ENCODE results near the gene SLC9A7. TPM values are rescaled to one million over a fixed set of nuclear protein-coding genes. Genes with fewer than 3 reads are reported as not detected.
"Not testable (repeated sequence)": the region's sequence is repeated elsewhere in the genome, so short reads cannot be mapped to it uniquely, and the experiment has no call there.

Gene SLC9A7
- total and polyA plus RNA-seq, 2 experiments from 2014 or later = 2.5 to 15.4 TPM

DNA sequence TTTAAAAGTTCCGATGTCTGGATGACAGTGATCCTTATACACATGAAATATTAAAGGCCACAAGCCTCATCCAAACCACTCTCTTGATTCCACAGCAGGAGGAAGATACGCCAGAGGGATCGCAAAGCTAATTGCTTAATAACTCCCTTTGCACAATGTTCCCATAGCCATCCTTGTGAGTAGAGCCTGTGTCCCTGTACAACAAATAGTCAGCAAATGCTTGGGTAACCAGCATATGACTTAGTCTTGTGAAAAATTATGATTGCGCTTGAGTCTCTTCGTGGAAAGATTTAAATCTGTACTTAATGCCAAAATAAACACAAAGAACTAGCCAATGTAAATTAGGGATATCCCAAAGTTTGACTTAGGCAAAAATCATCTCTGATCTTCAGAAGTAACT lies 31.5 kb downstream of the SLC9A7 start:
- H3K27me3 Mint-ChIP-seq (ENCODE audit: insufficient read depth, low read depth, poor library complexity) = peaks cover 3% of the 10 kb centered on the region
- no peak overlapping the region for H2AFZ ChIP-seq
- H3F3A ChIP-seq (replicated peaks; ENCODE audit: low read depth) = no peaks in the 10 kb centered on the region
- no peaks in the 10 kb centered on the region for H3K27me3 ChIP-seq (ENCODE audit: insufficient read depth)
- H3K4me1 Mint-ChIP-seq = peaks cover 7% of the 10 kb centered on the region
- no peaks in the 10 kb centered on the region for H3K36me3 Mint-ChIP-seq (ENCODE audit: low read depth)
- no peak overlapping the region for H3K4me2 ChIP-seq
- no peak overlapping the region for H3K4me3 Mint-ChIP-seq
- no peaks in the 10 kb centered on the region for H3K4me1 ChIP-seq (ENCODE audit: insufficient read depth)
- H3K9me2 ChIP-seq (ENCODE audit: insufficient read depth) = no peaks in the 10 kb centered on the region
- H3K79me2 ChIP-seq (replicated peaks; ENCODE audit: insufficient read depth) = peaks cover 10% of the 10 kb centered on the region; the same call in 1 of the 2 replicates
- H3K27ac Mint-ChIP-seq = no peak overlapping the region
- H3K9me3 Mint-ChIP-seq = no peaks in the 10 kb centered on the region
- TF ChIP-seq STAT1 (IDR thresholded peaks at IDR 0.05; ENCODE audit: unreplicated experiment) (no peak), ZNF114 (CRISPR knock-in tag; IDR thresholded peaks at IDR 0.05) (no peak), ETS1 (IDR thresholded peaks at IDR 0.05) (no peak), NANOG (IDR thresholded peaks at IDR 0.05; ENCODE audit: borderline replicate concordance) (no peak)
- no peak overlapping the region for H3K4me3 ChIP-seq
- no peaks in the 10 kb centered on the region for H4K20me1 ChIP-seq (replicated peaks; ENCODE audit: insufficient read depth)
- ATAC-seq (no peak), DNase-seq (ENCODE audit: low spot score) (no peak)
- no peaks in the 10 kb centered on the region for H3K36me3 ChIP-seq (ENCODE audit: insufficient read depth)
- H3K27ac ChIP-seq (ENCODE audit: low read depth) = no peak overlapping the region

- H3K27me3 Mint-ChIP-seq (ENCODE audit: insufficient read depth, low read depth, poor library complexity); H3K36me3 Mint-ChIP-seq (ENCODE audit: low read depth); H2AFZ ChIP-seq; H3K36me3 ChIP-seq (ENCODE audit: insufficient read depth); H3K4me3 ChIP-seq; H3K9me3 Mint-ChIP-seq; H3K27ac ChIP-seq (ENCODE audit: low read depth); H3K4me1 ChIP-seq (ENCODE audit: insufficient read depth); H3K27ac Mint-ChIP-seq; DNase-seq (ENCODE audit: low spot score); H3K27me3 ChIP-seq (ENCODE audit: insufficient read depth); H3K4me3 Mint-ChIP-seq; ATAC-seq; H3K4me2 ChIP-seq; H3F3A ChIP-seq (replicated peaks; ENCODE audit: low read depth); H4K20me1 ChIP-seq (replicated peaks; ENCODE audit: insufficient read depth); H3K9me2 ChIP-seq (ENCODE audit: insufficient read depth): not testable (repeated sequence)
- H3K79me2 ChIP-seq (replicated peaks; ENCODE audit: insufficient read depth) = peaks cover 14% of the 10 kb centered on the region
- peaks cover 16% of the 10 kb centered on the region for H3K4me1 Mint-ChIP-seq
Measured at GRCh38 chrX:46723569-46723927, 35.4 kb downstream of the SLC9A7 start.

- no peak overlapping the region for H3K27ac Mint-ChIP-seq
- H3K27me3 Mint-ChIP-seq (ENCODE audit: insufficient read depth, low read depth, poor library complexity) = peaks cover 3% of the 10 kb centered on the region
- Histone ChIP-seq H3K9me2 (ENCODE audit: insufficient read depth) (no peaks in the 10 kb centered on the region), H3K27me3 (ENCODE audit: insufficient read depth) (no peaks in the 10 kb centered on the region), H3K36me3 (ENCODE audit: insufficient read depth) (no peaks in the 10 kb centered on the region), H3F3A (replicated peaks; ENCODE audit: low read depth) (no peaks in the 10 kb centered on the region), H3K27ac (ENCODE audit: low read depth) (no peak overlapping the region), H3K79me2 (replicated peaks; ENCODE audit: insufficient read depth) (peaks cover 12% of the 10 kb centered on the region), H2AFZ (no peak overlapping the region), H3K4me1 (ENCODE audit: insufficient read depth) (no peaks in the 10 kb centered on the region), H4K20me1 (replicated peaks; ENCODE audit: insufficient read depth) (no peaks in the 10 kb centered on the region; the same call in 1 of the 2 replicates), H3K4me2 (no peak overlapping the region), H3K4me3 (no peak overlapping the region)
- TF ChIP-seq NANOG (IDR thresholded peaks at IDR 0.05; ENCODE audit: borderline replicate concordance) (no peak), ZNF331 (CRISPR knock-in tag; IDR thresholded peaks at IDR 0.05; ENCODE audit: low read depth) (no peak), CTCF (conservative IDR thresholded peaks at IDR 0.05; ENCODE audit: low read depth in 2 of 2) (no peak), STAT1 (IDR thresholded peaks at IDR 0.05; ENCODE audit: unreplicated experiment) (no peak), JUNB (IDR thresholded peaks at IDR 0.05; ENCODE audit: unreplicated experiment) (no peak)
- ATAC-seq (no peak), DNase-seq (ENCODE audit: low spot score) (no peak)
- no peaks in the 10 kb centered on the region for H3K9me3 Mint-ChIP-seq
- H3K36me3 Mint-ChIP-seq (ENCODE audit: low read depth) = no peaks in the 10 kb centered on the region
- no peak overlapping the region for H3K4me3 Mint-ChIP-seq
- peaks cover 16% of the 10 kb centered on the region for H3K4me1 Mint-ChIP-seq
Measured at GRCh38 chrX:46722742-46723568, 36.0 kb downstream of the SLC9A7 start.

Measured in GM23338 (cell line).